GM12878 (cell line): ENCODE results near the gene OR51B4. TPM values are rescaled to one million over a fixed set of nuclear protein-coding genes. Genes with fewer than 3 reads are reported as not detected.

Experiments
- ATAC-seq: fragments of 200-7000 bp; cut with Tn5 transposase; 3 replicates; pipeline ENCODE4 v1.9.1; 2020; ENCODE audit warnings: mild to moderate bottlenecking, moderate library complexity
- BruUV-seq: library from RNA; stranded (reverse); fragments of 400-500 nt; replicated peaks from 2 replicates; lab custom pipeline; 2021; lab: Mats Ljungman, UMichigan
- CTCF ChIA-PET: fragments of 300-600 bp; sonication (Branson Sonifier 250); formaldehyde crosslinking; extraction: SDS; loops from one replicate; lab custom pipeline; 2021; ENCODE audit warnings: inconsistent platforms; lab: Yijun Ruan, JAX
- POLR2A ChIA-PET: fragments of 350-600 bp; formaldehyde crosslinking; extraction: SDS; loops from one replicate; lab custom pipeline; 2021; ENCODE audit warnings: inconsistent platforms; lab: Charles Lee
- RAD21 ChIA-PET: fragments of 300-600 bp; sonication (Branson Sonifier 250); formaldehyde crosslinking; loops from one replicate; lab custom pipeline; 2023; ENCODE audit warnings: antibody characterized with exemption; ENCODE audit not compliant: unreplicated experiment; lab: Charles Lee
- SMC1A ChIA-PET: fragments of 300-600 bp; sonication (Branson Sonifier 250); formaldehyde crosslinking; loops from one replicate; lab custom pipeline; 2023; ENCODE audit not compliant: unreplicated experiment, uncharacterized antibody; lab: Charles Lee
- DNase-seq: peaks from one replicate; pipeline ENCODE4 v3.0.0-alpha.2; 2011; ENCODE audit warnings: low read depth, low spot score
- FAIRE-seq: peaks from 3 replicates; lab custom pipeline; 2011; peaks lifted over from hg19 to GRCh38; lab: Jason Lieb, UNC
- H2AFZ ChIP-seq: 2 replicates; pipeline ENCODE4 v1.6.0; 2011; ENCODE audit warnings: low read depth, low read length, control low read depth; ENCODE audit not compliant: control insufficient read depth
- H3K27ac ChIP-seq: 2 replicates; pipeline ENCODE4 v1.5.1; 2011; ENCODE audit warnings: control low read depth; ENCODE audit not compliant: control insufficient read depth, insufficient read depth
- H3K27me3 ChIP-seq, 2 experiments: replicated peaks in 1 of 2; 2 replicates each; pipeline versions ENCODE4 v1.6.0 to v1.6.1; 2011; ENCODE audit warnings: low read length in 1 of 2; ENCODE audit not compliant: control insufficient read depth in 2 of 2, insufficient read depth in 2 of 2
- H3K36me3 ChIP-seq, 2 experiments: 2 replicates each; pipeline ENCODE4 v1.5.1; 2011; ENCODE audit warnings: low read length in 1 of 2; ENCODE audit not compliant: control insufficient read depth in 2 of 2, insufficient read depth in 2 of 2
- H3K4me1 ChIP-seq: 2 replicates; pipeline ENCODE4 v1.6.1; 2011; ENCODE audit warnings: mild to moderate bottlenecking, low read length, moderate library complexity, mixed read lengths; ENCODE audit not compliant: control insufficient read depth, insufficient read depth
- H3K4me2 ChIP-seq: 2 replicates; pipeline ENCODE4 v1.6.0; 2011; ENCODE audit warnings: control low read depth; ENCODE audit not compliant: control insufficient read depth, insufficient read depth
- H3K4me3 ChIP-seq: fragments of 200-600 bp; sonication (generic); 2 replicates; pipeline ENCODE4 v1.5.1; 2016
- H3K79me2 ChIP-seq: 2 replicates; pipeline ENCODE4 v1.6.0; 2011; ENCODE audit warnings: low read length; ENCODE audit not compliant: control insufficient read depth, insufficient read depth
- H3K9ac ChIP-seq: 2 replicates; pipeline ENCODE4 v1.8.0; 2011; ENCODE audit warnings: low read length, control low read depth, mixed read lengths; ENCODE audit not compliant: control insufficient read depth, insufficient read depth
- H3K9me3 ChIP-seq: replicated peaks from 3 replicates; pipeline ENCODE4 v1.5.1; 2011; ENCODE audit warnings: mild to moderate bottlenecking, low read length; ENCODE audit not compliant: control insufficient read depth, insufficient read depth
- H4K20me1 ChIP-seq: 2 replicates; pipeline ENCODE4 v1.6.0; 2011; ENCODE audit not compliant: control insufficient read depth, insufficient read depth
- BRCA1 ChIP-seq: IDR thresholded peaks from 2 replicates; pipeline ENCODE4 v1.6.1; 2011; ENCODE audit warnings: low read depth, low read length, improper control_type of control experiment
- CEBPB ChIP-seq, 2 experiments: fragments of 150-350 bp in 1 of 2; IDR thresholded peaks; 2 replicates each; pipeline ENCODE4 v1.6.1; 2012 to 2014; ENCODE audit warnings: low read depth in 2 of 2, low read length in 2 of 2, borderline replicate concordance in 1 of 2, inconsistent platforms in 1 of 2
- CREB1 ChIP-seq: IDR thresholded peaks from 2 replicates; pipeline ENCODE4 v1.6.1; 2012; ENCODE audit warnings: low read depth, mild to moderate bottlenecking, inconsistent platforms
- DPF2 ChIP-seq: fragments of 450-650 bp; IDR thresholded peaks from 2 replicates; pipeline ENCODE4 v1.6.1; 2017; ENCODE audit warnings: mild to moderate bottlenecking
- FOS ChIP-seq: IDR thresholded peaks from 3 replicates; pipeline ENCODE4 v1.6.1; 2011; ENCODE audit warnings: borderline replicate concordance; ENCODE audit not compliant: insufficient read length; ENCODE audit errors: extremely low read depth
- KAT2A ChIP-seq: conservative IDR thresholded peaks from 2 replicates; pipeline ENCODE4 v1.6.1; 2011; ENCODE audit warnings: low read depth, low read length; ENCODE audit not compliant: control insufficient read depth
- MEF2A ChIP-seq: IDR thresholded peaks from 2 replicates; pipeline ENCODE4 v1.6.1; 2011; ENCODE audit warnings: low read depth, mild to moderate bottlenecking, low read length, moderate library complexity; ENCODE audit not compliant: insufficient read depth
- NR2C1 ChIP-seq: fragments of 450-650 bp; IDR thresholded peaks from 2 replicates; pipeline ENCODE4 v1.6.1; 2017; ENCODE audit warnings: antibody characterized with exemption, mild to moderate bottlenecking, moderate library complexity
- PML ChIP-seq: IDR thresholded peaks from 2 replicates; pipeline ENCODE4 v1.6.1; 2012; ENCODE audit warnings: low read length, inconsistent platforms
- POLR2AphosphoS5 ChIP-seq: IDR thresholded peaks from 2 replicates; pipeline ENCODE4 v1.6.1; 2011; ENCODE audit warnings: mild to moderate bottlenecking, low read length, inconsistent platforms
- SP1 ChIP-seq: IDR thresholded peaks from one replicate; pipeline ENCODE4 v1.6.1; 2011; ENCODE audit warnings: low read depth, low read length
- TCF7 ChIP-seq: IDR thresholded peaks from 2 replicates; pipeline ENCODE4 v1.6.1; 2014; ENCODE audit warnings: antibody characterized with exemption, borderline replicate concordance
- ZNF217 ChIP-seq: fragments of 450-650 bp; IDR thresholded peaks from 2 replicates; pipeline ENCODE4 v1.6.1; 2017; ENCODE audit warnings: antibody characterized with exemption, mild to moderate bottlenecking
- ZNF274 ChIP-seq: IDR thresholded peaks from one replicate; pipeline ENCODE4 v1.8.0; 2011; ENCODE audit not compliant: insufficient read length, insufficient read depth
- ZZZ3 ChIP-seq: IDR thresholded peaks from 2 replicates; pipeline ENCODE4 v1.6.1; 2011; ENCODE audit warnings: low read depth; ENCODE audit not compliant: control insufficient read depth, insufficient read length
- WGBS: methylation state at CpG from one replicate; pipeline ENCODE4 v1.1.6; 2016; ENCODE audit warnings: low lambda C conversion rate; ENCODE audit not compliant: insufficient replicate concordance, insufficient coverage; ENCODE audit errors: missing lambda C conversion rate; 5-methylcytosine and 5-hydroxymethylcytosine counted together
- in situ Hi-C: fragments of 300-500 bp; cut with MboI; formaldehyde crosslinking; loops from 9 replicates; pipeline ENCODE4 v1.14.3; 2018; ENCODE audit warnings: mixed read lengths
- intact Hi-C: fragments of 100-400 bp; cut with micrococcal nuclease; formaldehyde crosslinking; loops from one replicate; pipeline ENCODE4 v1.14.2; 2022; ENCODE audit not compliant: unreplicated experiment
- polyA plus RNA-seq, 11 experiments: library from polyadenylated mRNA; depleted of rRNA in 4 of 11; unstranded in 6 of 11; stranded (reverse) in 5 of 11; fragments of >200 nt; fragmentation: Nextera tagmentation in 4 of 11; fragmentation: Illumina TruSeq in 1 of 11; extraction: Ambion mirVana in 4 of 11; extraction: Trizol in 1 of 11; gene quantifications; 1 replicate in 1 of 11; 2 replicates in 10 of 11; pipeline versions ENCODE4 v1.2.1 to v1.2.3, GENCODE V29; 2011 to 2016; ENCODE audit warnings: inconsistent platforms in 2 of 11, missing spikeins in 2 of 11, low read depth in 1 of 11
- total RNA-seq, 4 experiments: library from RNA; depleted of rRNA in 3 of 4; stranded (reverse); fragments of >200 nt in 3 of 4; fragmentation: Illumina TruSeq in 1 of 4; extraction: Trizol in 1 of 4; gene quantifications; 2 replicates each; pipeline versions ENCODE4 v1.2.1 to v1.2.3, GENCODE V29; 2013 to 2021
- TF ChIP-seq, protein P1 (sequence below): fragments of 150-350 bp; IDR thresholded peaks from 2 replicates; pipeline ENCODE4 v1.6.1; 2016; ENCODE audit warnings: low read depth, low read length
- TF ChIP-seq, protein P2 (sequence below): fragments of 450-650 bp; IDR thresholded peaks from 2 replicates; pipeline ENCODE4 v1.6.1; 2016; ENCODE audit warnings: mild to moderate bottlenecking
- TF ChIP-seq, protein P3 (sequence below): IDR thresholded peaks from 2 replicates; pipeline ENCODE4 v1.6.1; 2012; ENCODE audit warnings: low read depth, low read length, improper control_type of control experiment

Gene OR51B4
- total and polyA plus RNA-seq, 10 of the 15 experiments (the other 5 are each of a cell fraction or from before 2014, with no cell fraction given): 0.23 to 2.1 TPM; not detected in 8

DNA sequence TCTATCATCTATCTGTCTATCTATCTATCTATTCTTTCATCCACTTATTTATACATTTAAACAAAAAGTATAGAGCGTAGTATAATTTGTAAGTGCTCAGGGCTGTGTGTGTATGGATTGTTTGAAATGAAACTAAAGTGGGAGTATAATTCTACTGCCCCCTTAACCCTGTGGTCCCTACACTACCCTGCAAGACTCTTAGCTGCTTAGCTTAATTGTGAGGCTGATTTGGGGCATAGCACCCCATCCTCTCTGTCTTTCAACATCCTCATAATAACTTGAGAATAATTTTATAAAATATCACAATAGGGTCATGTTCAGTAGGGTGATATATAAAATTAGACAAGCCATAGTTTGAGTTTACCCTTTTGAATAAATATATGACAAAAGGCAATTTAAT is 11.6 kb downstream of the OR51B4 start:
- H3K4me3 ChIP-seq: no peak overlapping the region
- no peak overlapping the region for H2AFZ ChIP-seq
- no peaks in the 10 kb centered on the region for H4K20me1 ChIP-seq
- in situ Hi-C loops: no loop called here
- no peak overlapping the region for H3K27ac ChIP-seq
- H3K27me3 ChIP-seq: no peaks in the 10 kb centered on the region
- SMC1A ChIA-PET: interaction anchor here (1.0 to 1.6 kb wide), 2 partner anchors 9 to 49 kb away, joined by 4 to 8 read pairs; no protein-coding TSS in a partner anchor
- no peaks in the 10 kb centered on the region for H3K9me3 ChIP-seq
- TF ChIP-seq, protein P1, sequence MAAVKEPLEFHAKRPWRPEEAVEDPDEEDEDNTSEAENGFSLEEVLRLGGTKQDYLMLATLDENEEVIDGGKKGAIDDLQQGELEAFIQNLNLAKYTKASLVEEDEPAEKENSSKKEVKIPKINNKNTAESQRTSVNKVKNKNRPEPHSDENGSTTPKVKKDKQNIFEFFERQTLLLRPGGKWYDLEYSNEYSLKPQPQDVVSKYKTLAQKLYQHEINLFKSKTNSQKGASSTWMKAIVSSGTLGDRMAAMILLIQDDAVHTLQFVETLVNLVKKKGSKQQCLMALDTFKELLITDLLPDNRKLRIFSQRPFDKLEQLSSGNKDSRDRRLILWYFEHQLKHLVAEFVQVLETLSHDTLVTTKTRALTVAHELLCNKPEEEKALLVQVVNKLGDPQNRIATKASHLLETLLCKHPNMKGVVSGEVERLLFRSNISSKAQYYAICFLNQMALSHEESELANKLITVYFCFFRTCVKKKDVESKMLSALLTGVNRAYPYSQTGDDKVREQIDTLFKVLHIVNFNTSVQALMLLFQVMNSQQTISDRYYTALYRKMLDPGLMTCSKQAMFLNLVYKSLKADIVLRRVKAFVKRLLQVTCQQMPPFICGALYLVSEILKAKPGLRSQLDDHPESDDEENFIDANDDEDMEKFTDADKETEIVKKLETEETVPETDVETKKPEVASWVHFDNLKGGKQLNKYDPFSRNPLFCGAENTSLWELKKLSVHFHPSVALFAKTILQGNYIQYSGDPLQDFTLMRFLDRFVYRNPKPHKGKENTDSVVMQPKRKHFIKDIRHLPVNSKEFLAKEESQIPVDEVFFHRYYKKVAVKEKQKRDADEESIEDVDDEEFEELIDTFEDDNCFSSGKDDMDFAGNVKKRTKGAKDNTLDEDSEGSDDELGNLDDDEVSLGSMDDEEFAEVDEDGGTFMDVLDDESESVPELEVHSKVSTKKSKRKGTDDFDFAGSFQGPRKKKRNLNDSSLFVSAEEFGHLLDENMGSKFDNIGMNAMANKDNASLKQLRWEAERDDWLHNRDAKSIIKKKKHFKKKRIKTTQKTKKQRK: no peak
- no peak for TF ChIP-seq DPF2
- no peak for TF ChIP-seq CEBPB (IDR thresholded peaks at IDR 0.05; ENCODE audit: borderline replicate concordance in 1 of 2, low read depth in 2 of 2, low read length in 2 of 2)
- no peak for TF ChIP-seq CREB1
- TF ChIP-seq PML: no peak
- no peak for TF ChIP-seq ZNF274
- no peak for TF ChIP-seq MEF2A
- TF ChIP-seq, protein P2, sequence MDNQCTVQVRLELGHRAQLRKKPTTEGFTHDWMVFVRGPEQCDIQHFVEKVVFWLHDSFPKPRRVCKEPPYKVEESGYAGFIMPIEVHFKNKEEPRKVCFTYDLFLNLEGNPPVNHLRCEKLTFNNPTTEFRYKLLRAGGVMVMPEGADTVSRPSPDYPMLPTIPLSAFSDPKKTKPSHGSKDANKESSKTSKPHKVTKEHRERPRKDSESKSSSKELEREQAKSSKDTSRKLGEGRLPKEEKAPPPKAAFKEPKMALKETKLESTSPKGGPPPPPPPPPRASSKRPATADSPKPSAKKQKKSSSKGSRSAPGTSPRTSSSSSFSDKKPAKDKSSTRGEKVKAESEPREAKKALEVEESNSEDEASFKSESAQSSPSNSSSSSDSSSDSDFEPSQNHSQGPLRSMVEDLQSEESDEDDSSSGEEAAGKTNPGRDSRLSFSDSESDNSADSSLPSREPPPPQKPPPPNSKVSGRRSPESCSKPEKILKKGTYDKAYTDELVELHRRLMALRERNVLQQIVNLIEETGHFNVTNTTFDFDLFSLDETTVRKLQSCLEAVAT: no peak
- no peak for TF ChIP-seq BRCA1
- no peak for TF ChIP-seq SP1
- TF ChIP-seq, protein P3, sequence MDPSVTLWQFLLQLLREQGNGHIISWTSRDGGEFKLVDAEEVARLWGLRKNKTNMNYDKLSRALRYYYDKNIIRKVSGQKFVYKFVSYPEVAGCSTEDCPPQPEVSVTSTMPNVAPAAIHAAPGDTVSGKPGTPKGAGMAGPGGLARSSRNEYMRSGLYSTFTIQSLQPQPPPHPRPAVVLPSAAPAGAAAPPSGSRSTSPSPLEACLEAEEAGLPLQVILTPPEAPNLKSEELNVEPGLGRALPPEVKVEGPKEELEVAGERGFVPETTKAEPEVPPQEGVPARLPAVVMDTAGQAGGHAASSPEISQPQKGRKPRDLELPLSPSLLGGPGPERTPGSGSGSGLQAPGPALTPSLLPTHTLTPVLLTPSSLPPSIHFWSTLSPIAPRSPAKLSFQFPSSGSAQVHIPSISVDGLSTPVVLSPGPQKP: no peak
- TF ChIP-seq ZZZ3: no peak
- TF ChIP-seq ZNF217: no peak
- no peak for TF ChIP-seq POLR2AphosphoS5
- TF ChIP-seq NR2C1: no peak
- no peak for TF ChIP-seq FOS
- TF ChIP-seq TCF7: no peak
- no peak for TF ChIP-seq KAT2A
- TF ChIP-seq, all 136 proteins: peak for 0
- H3K36me3 ChIP-seq: no peaks in the 10 kb centered on the region
- intact Hi-C loops: loop anchor here (2.0 kb wide), 1 partner anchor 79 kb away; no protein-coding TSS in a partner anchor
- no peak overlapping the region for H3K9ac ChIP-seq
- no peak for ATAC-seq
- BruUV-seq: no TSS peak
- DNase-seq: no peak
- H3K4me2 ChIP-seq: no peak overlapping the region
- H3K79me2 ChIP-seq: no peaks in the 10 kb centered on the region
- POLR2A ChIA-PET: interaction anchor here (1.6 kb wide), 1 partner anchor 12 kb away, joined by 4 read pairs; no protein-coding TSS in a partner anchor
- FAIRE-seq: no peak
- RAD21 ChIA-PET: no interaction called here
- H3K4me1 ChIP-seq: no peaks in the 10 kb centered on the region
- CTCF ChIA-PET: interaction anchor here (1.1 to 2.8 kb wide), 7 partner anchors 9 to 654 kb away, joined by 3 to 10 read pairs (median 4); partner anchors contain the start of gene OR52A1
- WGBS: 0% methylated on average over 1 of the region's 1 CpG
